Kidney epithelial cell (primary cell): ENCODE results near the gene NCMAP. TPM values are rescaled to one million over a fixed set of nuclear protein-coding genes. Genes with fewer than 3 reads are reported as not detected.
"Not testable (repeated sequence)": the region's sequence is repeated elsewhere in the genome, so short reads cannot be mapped to it uniquely, and the experiment has no call there.

Experiments
- DNase-seq: peaks from one replicate; pipeline ENCODE4 v3.0.0-alpha.2; 2010; ENCODE audit warnings: low read depth
- H3K27me3 ChIP-seq: 2 replicates; pipeline ENCODE4 v1.6.0; 2011; ENCODE audit warnings: low read length; ENCODE audit not compliant: control insufficient read depth, insufficient read depth
- H3K36me3 ChIP-seq: 2 replicates; pipeline ENCODE4 v1.5.1; 2011; ENCODE audit warnings: low read length; ENCODE audit not compliant: control insufficient read depth, insufficient read depth
- H3K4me3 ChIP-seq: 2 replicates; pipeline ENCODE4 v1.5.1; 2011; ENCODE audit warnings: low read depth, mild to moderate bottlenecking, control low read depth, low read length
- total RNA-seq: library from RNA; depleted of rRNA; stranded (reverse); fragments of >200 nt; gene quantifications from 2 replicates; pipeline ENCODE4 v1.2.3, GENCODE V29; 2015
- TF ChIP-seq, protein P1 (sequence below): IDR thresholded peaks from 2 replicates; pipeline ENCODE4 v1.5.1; 2011; ENCODE audit warnings: mild to moderate bottlenecking, moderate library complexity, low read length, control low read depth, inconsistent platforms; ENCODE audit not compliant: insufficient read depth, poor library complexity, severe bottlenecking

Gene NCMAP
- total RNA-seq, 1 donor from 2014 or later, result 1.5 TPM

GRCh38 chr1:24547195-24547594, 8.7 kb upstream of the NCMAP start:
- no peak for DNase-seq
- TF ChIP-seq, protein P1, sequence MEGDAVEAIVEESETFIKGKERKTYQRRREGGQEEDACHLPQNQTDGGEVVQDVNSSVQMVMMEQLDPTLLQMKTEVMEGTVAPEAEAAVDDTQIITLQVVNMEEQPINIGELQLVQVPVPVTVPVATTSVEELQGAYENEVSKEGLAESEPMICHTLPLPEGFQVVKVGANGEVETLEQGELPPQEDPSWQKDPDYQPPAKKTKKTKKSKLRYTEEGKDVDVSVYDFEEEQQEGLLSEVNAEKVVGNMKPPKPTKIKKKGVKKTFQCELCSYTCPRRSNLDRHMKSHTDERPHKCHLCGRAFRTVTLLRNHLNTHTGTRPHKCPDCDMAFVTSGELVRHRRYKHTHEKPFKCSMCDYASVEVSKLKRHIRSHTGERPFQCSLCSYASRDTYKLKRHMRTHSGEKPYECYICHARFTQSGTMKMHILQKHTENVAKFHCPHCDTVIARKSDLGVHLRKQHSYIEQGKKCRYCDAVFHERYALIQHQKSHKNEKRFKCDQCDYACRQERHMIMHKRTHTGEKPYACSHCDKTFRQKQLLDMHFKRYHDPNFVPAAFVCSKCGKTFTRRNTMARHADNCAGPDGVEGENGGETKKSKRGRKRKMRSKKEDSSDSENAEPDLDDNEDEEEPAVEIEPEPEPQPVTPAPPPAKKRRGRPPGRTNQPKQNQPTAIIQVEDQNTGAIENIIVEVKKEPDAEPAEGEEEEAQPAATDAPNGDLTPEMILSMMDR, result no peak
- Histone ChIP-seq H3K4me3 (no peak overlapping the region), H3K27me3 (no peaks in the 10 kb centered on the region), H3K36me3 (no peaks in the 10 kb centered on the region)

- Histone ChIP-seq H3K4me3 (no peak overlapping the region), H3K27me3 (no peaks in the 10 kb centered on the region), H3K36me3 (no peaks in the 10 kb centered on the region)
- no peak for DNase-seq
- TF ChIP-seq, protein P1, result no peak
Measured at GRCh38 chr1:24548070-24548469, 7.8 kb upstream of the NCMAP start.

- H3K27me3 ChIP-seq, DNase-seq, H3K36me3 ChIP-seq, H3K4me3 ChIP-seq: not testable (repeated sequence)
Measured at GRCh38 chr1:24549210-24549609, 6.7 kb upstream of the NCMAP start.

DNA sequence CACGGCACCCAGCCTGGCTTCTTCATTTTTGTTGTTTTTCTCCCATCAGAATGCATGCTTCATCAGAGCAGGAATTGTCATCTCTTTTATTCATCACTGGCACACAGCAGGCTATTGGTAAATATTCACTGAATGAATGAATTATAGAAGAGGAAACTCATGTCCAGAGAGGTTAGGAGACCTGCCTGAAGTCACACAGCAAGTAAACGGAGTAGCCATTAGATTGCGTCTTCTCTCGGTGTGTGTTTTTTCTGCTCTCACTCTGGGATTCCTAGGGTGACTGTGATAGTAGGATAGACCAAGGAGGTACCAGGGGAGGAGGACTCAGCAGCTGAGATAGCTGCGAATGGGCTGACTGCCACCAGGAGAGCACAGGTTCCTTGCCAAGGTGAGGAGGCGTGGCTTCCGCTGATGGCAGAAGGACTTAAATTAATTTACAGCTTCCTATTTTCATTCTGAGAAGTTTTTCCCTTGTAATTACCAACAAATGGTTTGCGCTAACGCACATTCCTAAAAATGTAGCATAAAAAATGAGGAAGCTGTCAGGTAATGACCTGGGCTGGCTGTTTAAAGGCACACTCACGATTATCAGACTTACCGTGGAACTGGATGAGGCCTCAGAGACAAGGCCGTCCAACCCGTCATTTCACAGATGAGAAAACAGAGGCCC, 4.5 kb upstream of the NCMAP start:
- no peak for DNase-seq
- H3K27me3 ChIP-seq, result no peaks in the 10 kb centered on the region

GRCh38 chr1:24551960-24552571, 3.8 kb upstream of the NCMAP start:
- TF ChIP-seq, protein P1, result no peak
- no peak for DNase-seq
- no peaks in the 10 kb centered on the region for H3K36me3 ChIP-seq
- no peaks in the 10 kb centered on the region for H3K27me3 ChIP-seq
- H3K4me3 ChIP-seq, result no peak overlapping the region

More for the DNA sequence above, 4.5 kb upstream of the NCMAP start:
- TF ChIP-seq, protein P1, result no peak
- no peaks in the 10 kb centered on the region for H3K36me3 ChIP-seq
- no peak overlapping the region for H3K4me3 ChIP-seq

DNA sequence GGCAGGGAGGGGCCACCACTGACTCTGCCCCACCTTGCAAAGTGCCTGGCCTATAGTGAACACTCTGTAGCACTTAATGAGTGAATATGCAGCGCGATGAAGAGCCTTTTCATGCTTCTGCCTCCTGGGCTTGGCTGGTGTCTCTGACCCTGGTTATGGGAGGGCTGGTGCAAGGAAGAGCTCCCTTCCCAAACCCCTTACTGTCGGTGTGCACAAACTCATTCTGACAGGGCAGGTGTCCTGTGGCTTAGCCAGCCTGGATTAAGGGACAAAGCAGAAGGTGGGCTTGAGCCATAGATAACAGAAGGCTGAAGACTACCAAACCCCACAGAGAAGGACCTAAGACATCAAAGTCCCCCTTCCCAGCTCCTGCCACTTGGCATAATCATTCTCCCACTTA, 2.0 kb upstream of the NCMAP start:
- H3K36me3 ChIP-seq, result no peaks in the 10 kb centered on the region
- no peaks in the 10 kb centered on the region for H3K27me3 ChIP-seq
- H3K4me3 ChIP-seq, result no peak overlapping the region
- TF ChIP-seq, protein P1, result no peak
- DNase-seq, result no peak
